Stomach (tissue), 4 donors: ENCODE measurements around the gene LRRC34.

Experiments used
- EP300 ChIP-seq: sonication (generic); formaldehyde crosslinking; IDR thresholded peaks from one replicate; pipeline ENCODE4 v1.6.1; 2017; ENCODE audit warnings: antibody characterized with exemption
- POLR2A ChIP-seq, 4 donors: fragments of 450-650 bp; IDR thresholded peaks; one replicate each; pipeline ENCODE4 v1.6.1; 2016; ENCODE audit warnings: antibody characterized with exemption in 4 of 4, control low read depth in 2 of 4, mild to moderate bottlenecking in 1 of 4, moderate library complexity in 1 of 4
- POLR2AphosphoS5 ChIP-seq, 3 donors: sonication (generic); formaldehyde crosslinking; IDR thresholded peaks; one replicate each; pipeline ENCODE4 v1.6.1; 2016; ENCODE audit warnings: antibody characterized with exemption in 3 of 3
- TF ChIP-seq, protein P1 (sequence below), 7 experiments: fragments of 450-650 bp in 4 of 7; fragments of 200-600 bp in 3 of 7; sonication (generic) in 3 of 7; IDR thresholded peaks; one replicate each; pipeline ENCODE4 v1.5.1; 2016 to 2019; ENCODE audit warnings: antibody characterized with exemption in 7 of 7, control low read depth in 2 of 7, mild to moderate bottlenecking in 1 of 7

DNA sequence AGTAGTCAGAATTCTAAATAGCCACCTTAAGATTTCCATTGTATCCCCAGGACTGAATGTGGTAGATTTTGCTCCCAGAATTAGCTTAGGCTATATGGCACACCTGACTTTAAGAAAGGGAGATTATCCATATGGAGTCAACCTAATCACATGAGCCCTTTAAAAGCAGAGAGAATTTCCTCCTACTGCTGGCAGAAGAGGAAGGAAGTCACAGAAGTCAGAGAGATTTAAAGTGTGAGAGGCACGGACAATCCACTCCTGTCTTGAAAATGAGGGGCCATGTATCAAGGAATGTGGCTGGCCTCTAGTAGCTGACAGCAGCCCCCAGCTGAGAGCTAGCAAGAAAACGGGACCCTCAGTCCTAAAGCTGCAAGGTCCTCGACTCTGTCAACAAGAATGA lies 30.3 kb upstream of the LRRC34 start:
- TF ChIP-seq, protein P1, sequence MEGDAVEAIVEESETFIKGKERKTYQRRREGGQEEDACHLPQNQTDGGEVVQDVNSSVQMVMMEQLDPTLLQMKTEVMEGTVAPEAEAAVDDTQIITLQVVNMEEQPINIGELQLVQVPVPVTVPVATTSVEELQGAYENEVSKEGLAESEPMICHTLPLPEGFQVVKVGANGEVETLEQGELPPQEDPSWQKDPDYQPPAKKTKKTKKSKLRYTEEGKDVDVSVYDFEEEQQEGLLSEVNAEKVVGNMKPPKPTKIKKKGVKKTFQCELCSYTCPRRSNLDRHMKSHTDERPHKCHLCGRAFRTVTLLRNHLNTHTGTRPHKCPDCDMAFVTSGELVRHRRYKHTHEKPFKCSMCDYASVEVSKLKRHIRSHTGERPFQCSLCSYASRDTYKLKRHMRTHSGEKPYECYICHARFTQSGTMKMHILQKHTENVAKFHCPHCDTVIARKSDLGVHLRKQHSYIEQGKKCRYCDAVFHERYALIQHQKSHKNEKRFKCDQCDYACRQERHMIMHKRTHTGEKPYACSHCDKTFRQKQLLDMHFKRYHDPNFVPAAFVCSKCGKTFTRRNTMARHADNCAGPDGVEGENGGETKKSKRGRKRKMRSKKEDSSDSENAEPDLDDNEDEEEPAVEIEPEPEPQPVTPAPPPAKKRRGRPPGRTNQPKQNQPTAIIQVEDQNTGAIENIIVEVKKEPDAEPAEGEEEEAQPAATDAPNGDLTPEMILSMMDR (IDR thresholded peaks at IDR 0.05), result no peak
- TF ChIP-seq POLR2A (IDR thresholded peaks at IDR 0.05), result no peak
- TF ChIP-seq POLR2AphosphoS5 (IDR thresholded peaks at IDR 0.05), result no peak
- TF ChIP-seq EP300, result no peak
